Neural cell (in vitro differentiated cells): ENCODE results near the gene LAIR2.

Experiments
- EZH2 ChIP-seq: fragments of 200-600, 300-800 bp; shearing (Covaris generic), sonication (generic); IDR thresholded peaks from 2 replicates; pipeline ENCODE4 v1.6.1; 2014; ENCODE audit warnings: antibody characterized with exemption, low read length, borderline replicate concordance, mild to moderate bottlenecking; ENCODE audit not compliant: insufficient read depth, poor library complexity, severe bottlenecking
- POLR2AphosphoS5 ChIP-seq: IDR thresholded peaks from 2 replicates; pipeline ENCODE4 v1.6.1; 2012
- RAD21 ChIP-seq: fragments of 450-650 bp; conservative IDR thresholded peaks from 2 replicates; pipeline ENCODE4 v1.6.1; 2014; ENCODE audit warnings: antibody characterized with exemption, mild to moderate bottlenecking, moderate library complexity
- TAF1 ChIP-seq: IDR thresholded peaks from 2 replicates; pipeline ENCODE4 v1.6.1; 2012; ENCODE audit warnings: low read depth
- TF ChIP-seq, protein P1 (sequence below): fragments of 450-650 bp; IDR thresholded peaks from 2 replicates; pipeline ENCODE4 v1.5.1; 2014; ENCODE audit warnings: antibody characterized with exemption, mild to moderate bottlenecking, moderate library complexity; ENCODE audit not compliant: poor library complexity, severe bottlenecking

GRCh38 chr19:54493967-54494585 is 8.6 kb upstream of the LAIR2 start:
- TF ChIP-seq, protein P1, sequence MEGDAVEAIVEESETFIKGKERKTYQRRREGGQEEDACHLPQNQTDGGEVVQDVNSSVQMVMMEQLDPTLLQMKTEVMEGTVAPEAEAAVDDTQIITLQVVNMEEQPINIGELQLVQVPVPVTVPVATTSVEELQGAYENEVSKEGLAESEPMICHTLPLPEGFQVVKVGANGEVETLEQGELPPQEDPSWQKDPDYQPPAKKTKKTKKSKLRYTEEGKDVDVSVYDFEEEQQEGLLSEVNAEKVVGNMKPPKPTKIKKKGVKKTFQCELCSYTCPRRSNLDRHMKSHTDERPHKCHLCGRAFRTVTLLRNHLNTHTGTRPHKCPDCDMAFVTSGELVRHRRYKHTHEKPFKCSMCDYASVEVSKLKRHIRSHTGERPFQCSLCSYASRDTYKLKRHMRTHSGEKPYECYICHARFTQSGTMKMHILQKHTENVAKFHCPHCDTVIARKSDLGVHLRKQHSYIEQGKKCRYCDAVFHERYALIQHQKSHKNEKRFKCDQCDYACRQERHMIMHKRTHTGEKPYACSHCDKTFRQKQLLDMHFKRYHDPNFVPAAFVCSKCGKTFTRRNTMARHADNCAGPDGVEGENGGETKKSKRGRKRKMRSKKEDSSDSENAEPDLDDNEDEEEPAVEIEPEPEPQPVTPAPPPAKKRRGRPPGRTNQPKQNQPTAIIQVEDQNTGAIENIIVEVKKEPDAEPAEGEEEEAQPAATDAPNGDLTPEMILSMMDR: no peak
- TF ChIP-seq POLR2AphosphoS5 (no peak), EZH2 (no peak), RAD21 (no peak), TAF1 (no peak)
